K562 (cell line): ENCODE data around the gene ATXN1.

Source experiments
- EZH2 ChIP-seq: IDR thresholded peaks from 2 replicates; pipeline ENCODE4 v1.6.1; 2012; ENCODE audit warnings: low read depth, mild to moderate bottlenecking, inconsistent platforms, low read length, borderline replicate concordance
- FOS ChIP-seq: IDR thresholded peaks from 3 replicates; pipeline ENCODE4 v1.6.1; 2011; ENCODE audit not compliant: insufficient read length; ENCODE audit errors: extremely low read depth
- NR2C2 ChIP-seq, 2 experiments: fragments of 200-800 bp in 1 of 2; sonication (Bioruptor generic) in 1 of 2; sonication (generic) in 1 of 2; formaldehyde crosslinking in 1 of 2; IDR thresholded peaks; 2 replicates each; pipeline versions ENCODE4 v1.6.1 to v1.8.0; 2016 to 2022; ENCODE audit warnings: mild to moderate bottlenecking in 1 of 2, missing compliant biosample characterization in 1 of 2, missing genetic modification characterization in 1 of 2, missing genetic modification reagents in 1 of 2
- U2AF1 ChIP-seq: fragments of 200-400 bp; formaldehyde crosslinking; optimal IDR thresholded peaks from 2 replicates; pipeline ENCODE3; 2017; ENCODE audit warnings: mild to moderate bottlenecking, low read depth, low read length, moderate library complexity
- ZNF644 ChIP-seq: fragments of 200-800 bp; sonication (Bioruptor generic); IDR thresholded peaks from 2 replicates; pipeline ENCODE4 v1.6.1; 2016; ENCODE audit warnings: low read depth, missing genetic modification characterization, missing compliant biosample characterization
- TF ChIP-seq, protein P1 (sequence below): fragments of 450-650 bp; formaldehyde crosslinking; IDR thresholded peaks from 2 replicates; pipeline ENCODE4 v1.4.0; 2020; ENCODE audit warnings: mild to moderate bottlenecking, moderate library complexity
- TF ChIP-seq, protein P2 (sequence below), 3 experiments: IDR thresholded peaks in 2 of 3; conservative IDR thresholded peaks in 1 of 3; 2 replicates each; pipeline ENCODE4 v1.5.1; 2011 to 2012; ENCODE audit warnings: low read length in 3 of 3, mild to moderate bottlenecking in 3 of 3, control low read depth in 2 of 3, improper control_type of control experiment in 1 of 3, inconsistent platforms in 1 of 3, low read depth in 1 of 3, mixed read lengths in 1 of 3, moderate library complexity in 1 of 3; ENCODE audit not compliant: insufficient read depth in 2 of 3
- TF ChIP-seq, protein P3 (sequence below): sonication (generic); formaldehyde crosslinking; IDR thresholded peaks from 2 replicates; pipeline ENCODE4 v1.8.1; 2023; ENCODE audit warnings: mild to moderate bottlenecking, missing genetic modification reagents

DNA sequence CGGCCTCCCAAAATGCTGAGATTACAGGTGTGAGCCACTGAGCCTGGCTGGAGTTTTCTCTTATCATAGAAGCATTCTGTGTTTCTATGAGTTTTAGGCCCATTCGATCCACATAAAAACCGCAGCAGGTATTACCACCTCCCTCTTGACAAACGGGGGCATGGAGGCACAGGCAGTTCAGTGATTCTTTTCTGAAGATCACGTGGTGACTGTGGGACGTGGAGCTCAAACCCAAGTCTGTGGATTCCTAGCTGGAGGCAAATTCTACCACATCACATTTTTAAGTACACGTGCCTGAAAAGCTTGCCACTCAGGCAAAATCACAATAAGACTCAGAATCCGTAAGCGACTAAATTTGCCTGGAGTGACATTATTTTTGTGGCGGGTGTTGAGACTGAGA, 331.6 kb downstream of the ATXN1 start:
- TF ChIP-seq, protein P1, sequence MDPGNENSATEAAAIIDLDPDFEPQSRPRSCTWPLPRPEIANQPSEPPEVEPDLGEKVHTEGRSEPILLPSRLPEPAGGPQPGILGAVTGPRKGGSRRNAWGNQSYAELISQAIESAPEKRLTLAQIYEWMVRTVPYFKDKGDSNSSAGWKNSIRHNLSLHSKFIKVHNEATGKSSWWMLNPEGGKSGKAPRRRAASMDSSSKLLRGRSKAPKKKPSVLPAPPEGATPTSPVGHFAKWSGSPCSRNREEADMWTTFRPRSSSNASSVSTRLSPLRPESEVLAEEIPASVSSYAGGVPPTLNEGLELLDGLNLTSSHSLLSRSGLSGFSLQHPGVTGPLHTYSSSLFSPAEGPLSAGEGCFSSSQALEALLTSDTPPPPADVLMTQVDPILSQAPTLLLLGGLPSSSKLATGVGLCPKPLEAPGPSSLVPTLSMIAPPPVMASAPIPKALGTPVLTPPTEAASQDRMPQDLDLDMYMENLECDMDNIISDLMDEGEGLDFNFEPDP (CRISPR knock-in tag): no peak
- TF ChIP-seq, protein P2, sequence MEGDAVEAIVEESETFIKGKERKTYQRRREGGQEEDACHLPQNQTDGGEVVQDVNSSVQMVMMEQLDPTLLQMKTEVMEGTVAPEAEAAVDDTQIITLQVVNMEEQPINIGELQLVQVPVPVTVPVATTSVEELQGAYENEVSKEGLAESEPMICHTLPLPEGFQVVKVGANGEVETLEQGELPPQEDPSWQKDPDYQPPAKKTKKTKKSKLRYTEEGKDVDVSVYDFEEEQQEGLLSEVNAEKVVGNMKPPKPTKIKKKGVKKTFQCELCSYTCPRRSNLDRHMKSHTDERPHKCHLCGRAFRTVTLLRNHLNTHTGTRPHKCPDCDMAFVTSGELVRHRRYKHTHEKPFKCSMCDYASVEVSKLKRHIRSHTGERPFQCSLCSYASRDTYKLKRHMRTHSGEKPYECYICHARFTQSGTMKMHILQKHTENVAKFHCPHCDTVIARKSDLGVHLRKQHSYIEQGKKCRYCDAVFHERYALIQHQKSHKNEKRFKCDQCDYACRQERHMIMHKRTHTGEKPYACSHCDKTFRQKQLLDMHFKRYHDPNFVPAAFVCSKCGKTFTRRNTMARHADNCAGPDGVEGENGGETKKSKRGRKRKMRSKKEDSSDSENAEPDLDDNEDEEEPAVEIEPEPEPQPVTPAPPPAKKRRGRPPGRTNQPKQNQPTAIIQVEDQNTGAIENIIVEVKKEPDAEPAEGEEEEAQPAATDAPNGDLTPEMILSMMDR (IDR thresholded peaks at IDR 0.05 in 2 of 3, conservative IDR thresholded peaks at IDR 0.05 in 1 of 3; ENCODE audit: insufficient read depth in 2 of 3, low read depth in 1 of 3, low read length in 3 of 3): no peak
- TF ChIP-seq EZH2: no peak
- TF ChIP-seq ZNF644: no peak
- TF ChIP-seq FOS: no peak
- TF ChIP-seq NR2C2 (CRISPR knock-in tag; IDR thresholded peaks at IDR 0.05): no peak
- no peak for TF ChIP-seq NR2C2 (tag; IDR thresholded peaks at IDR 0.05)
- TF ChIP-seq U2AF1: no peak
- TF ChIP-seq, protein P3, sequence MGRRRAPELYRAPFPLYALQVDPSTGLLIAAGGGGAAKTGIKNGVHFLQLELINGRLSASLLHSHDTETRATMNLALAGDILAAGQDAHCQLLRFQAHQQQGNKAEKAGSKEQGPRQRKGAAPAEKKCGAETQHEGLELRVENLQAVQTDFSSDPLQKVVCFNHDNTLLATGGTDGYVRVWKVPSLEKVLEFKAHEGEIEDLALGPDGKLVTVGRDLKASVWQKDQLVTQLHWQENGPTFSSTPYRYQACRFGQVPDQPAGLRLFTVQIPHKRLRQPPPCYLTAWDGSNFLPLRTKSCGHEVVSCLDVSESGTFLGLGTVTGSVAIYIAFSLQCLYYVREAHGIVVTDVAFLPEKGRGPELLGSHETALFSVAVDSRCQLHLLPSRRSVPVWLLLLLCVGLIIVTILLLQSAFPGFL: no peak
